Loucy (cell line): ENCODE data around the gene ADAM23.

Source experiments
- H2AFZ ChIP-seq: fragments of 200-600 bp; sonication (generic); 2 replicates; pipeline ENCODE4 v1.6.0; 2016; ENCODE audit warnings: antibody characterized with exemption, mild to moderate bottlenecking, low read length, moderate library complexity
- H3F3A ChIP-seq: fragments of 200-600 bp; 2 replicates; pipeline ENCODE4 v1.6.0; 2016; ENCODE audit warnings: antibody characterized with exemption, low read depth, mild to moderate bottlenecking
- H3K27me3 ChIP-seq: fragments of 200-600 bp; sonication (generic); 2 replicates; pipeline ENCODE4 v1.6.1; 2014; ENCODE audit warnings: low read length, mild to moderate bottlenecking; ENCODE audit not compliant: insufficient read depth, poor library complexity, severe bottlenecking
- H3K36me3 ChIP-seq: fragments of 200-600 bp; sonication (generic); 2 replicates; pipeline ENCODE4 v1.6.1; 2016; ENCODE audit warnings: low read length; ENCODE audit not compliant: insufficient read depth
- H3K4me1 ChIP-seq: fragments of 200-600 bp; sonication (generic); 2 replicates; pipeline ENCODE4 v1.5.1; 2014; ENCODE audit warnings: low read length, mild to moderate bottlenecking; ENCODE audit not compliant: insufficient read depth, poor library complexity, severe bottlenecking
- H3K4me2 ChIP-seq: fragments of 200-600 bp; sonication (generic); 2 replicates; pipeline ENCODE4 v1.6.0; 2014; ENCODE audit warnings: antibody characterized with exemption, low read length, low read depth, mild to moderate bottlenecking; ENCODE audit not compliant: poor library complexity, severe bottlenecking
- H3K4me3 ChIP-seq: fragments of 200-600 bp; sonication (generic); 2 replicates; pipeline ENCODE4 v1.5.1; 2014; ENCODE audit warnings: low read length, mild to moderate bottlenecking, mixed read lengths; ENCODE audit not compliant: poor library complexity, severe bottlenecking
- H3K79me2 ChIP-seq: fragments of 200-600 bp; sonication (generic); 2 replicates; pipeline ENCODE4 v1.6.1; 2014; ENCODE audit warnings: low read length; ENCODE audit not compliant: insufficient read depth
- H3K9ac ChIP-seq: fragments of 200-600 bp; sonication (generic); 2 replicates; pipeline ENCODE4 v1.6.0; 2014; ENCODE audit warnings: mild to moderate bottlenecking, low read depth, low read length, moderate library complexity; ENCODE audit not compliant: poor library complexity, severe bottlenecking
- H3K9me2 ChIP-seq: fragments of 200-600 bp; sonication (generic); replicated peaks from 2 replicates; pipeline ENCODE4 v1.6.1; 2016; ENCODE audit warnings: low read depth, low read length, mixed read lengths
- H3K9me3 ChIP-seq: fragments of 200-600 bp; sonication (generic); 2 replicates; pipeline ENCODE4 v1.6.1; 2014; ENCODE audit warnings: mild to moderate bottlenecking, antibody characterized with exemption, low read length, low read depth; ENCODE audit not compliant: insufficient read depth
- H4K20me1 ChIP-seq: fragments of 200-600 bp; sonication (generic); 2 replicates; pipeline ENCODE4 v1.6.0; 2014; ENCODE audit warnings: antibody characterized with exemption, low read length, mild to moderate bottlenecking; ENCODE audit not compliant: insufficient read depth, poor library complexity, severe bottlenecking
- CTCF ChIP-seq: fragments of 200-600 bp; sonication (generic); conservative IDR thresholded peaks from 2 replicates; pipeline ENCODE4 v1.5.1; 2014; ENCODE audit warnings: mild to moderate bottlenecking, antibody characterized with exemption, low read length
- EZH2phosphoT487 ChIP-seq: fragments of 200-600 bp; IDR thresholded peaks from 2 replicates; pipeline ENCODE4 v1.6.1; 2018; ENCODE audit warnings: antibody characterized with exemption, mild to moderate bottlenecking, moderate library complexity, borderline replicate concordance

ADAM23 gene

GRCh38 chr2:206418968-206419367, 24.4 kb upstream of the ADAM23 start:
- no peak overlapping the region for H3K4me2 ChIP-seq
- TF ChIP-seq CTCF (no peak), EZH2phosphoT487 (no peak)
- no peaks in the 10 kb centered on the region for H3F3A ChIP-seq
- no peaks in the 10 kb centered on the region for H3K9me2 ChIP-seq
- H4K20me1 ChIP-seq: no peaks in the 10 kb centered on the region
- no peak overlapping the region for H3K9ac ChIP-seq
- no peaks in the 10 kb centered on the region for H3K4me1 ChIP-seq
- H3K9me3 ChIP-seq: no peaks in the 10 kb centered on the region
- no peaks in the 10 kb centered on the region for H3K27me3 ChIP-seq
- no peaks in the 10 kb centered on the region for H3K36me3 ChIP-seq
- no peak overlapping the region for H3K4me3 ChIP-seq
- H2AFZ ChIP-seq: no peak overlapping the region
- no peaks in the 10 kb centered on the region for H3K79me2 ChIP-seq

- Histone ChIP-seq H3K79me2 (no peaks in the 10 kb centered on the region), H3K36me3 (no peaks in the 10 kb centered on the region), H3K9ac (no peak overlapping the region), H3K4me1 (no peaks in the 10 kb centered on the region), H3K27me3 (no peaks in the 10 kb centered on the region), H3K9me2 (no peaks in the 10 kb centered on the region), H3K4me3 (no peak overlapping the region), H3K4me2 (no peak overlapping the region), H3F3A (no peaks in the 10 kb centered on the region), H4K20me1 (no peaks in the 10 kb centered on the region), H2AFZ (no peak overlapping the region), H3K9me3 (no peaks in the 10 kb centered on the region)
- no peak for TF ChIP-seq EZH2phosphoT487
- no peak for TF ChIP-seq CTCF
Observed at GRCh38 chr2:206420721-206421120, 22.6 kb upstream of the ADAM23 start.

- Histone ChIP-seq H4K20me1 (no peaks in the 10 kb centered on the region), H3F3A (no peaks in the 10 kb centered on the region), H3K9me2 (no peaks in the 10 kb centered on the region), H2AFZ (no peak overlapping the region), H3K4me1 (no peaks in the 10 kb centered on the region), H3K36me3 (no peaks in the 10 kb centered on the region), H3K79me2 (no peaks in the 10 kb centered on the region), H3K9me3 (no peaks in the 10 kb centered on the region), H3K27me3 (no peaks in the 10 kb centered on the region), H3K9ac (no peak overlapping the region), H3K4me2 (no peak overlapping the region), H3K4me3 (no peak overlapping the region)
- TF ChIP-seq CTCF (no peak), EZH2phosphoT487 (no peak)
Observed at GRCh38 chr2:206422493-206422892, 20.8 kb upstream of the ADAM23 start.
